ENCODE measurements around the gene TMEM69.
"Not testable (repeated sequence)": the region's sequence is repeated elsewhere in the genome, so short reads cannot be mapped to it uniquely, and the experiment has no call there.

Gene TMEM69

GRCh38 chr1:45739641-45740156 lies 51.7 kb downstream of the TMEM69 start:
- not testable (repeated sequence) for DNase-seq
